ENCODE data around the gene CST9L. TPM values are rescaled to one million over a fixed set of nuclear protein-coding genes. Genes with fewer than 3 reads are reported as not detected.

CST9L gene
- total RNA-seq, 1 experiment from 2014 or later, result not detected

DNA sequence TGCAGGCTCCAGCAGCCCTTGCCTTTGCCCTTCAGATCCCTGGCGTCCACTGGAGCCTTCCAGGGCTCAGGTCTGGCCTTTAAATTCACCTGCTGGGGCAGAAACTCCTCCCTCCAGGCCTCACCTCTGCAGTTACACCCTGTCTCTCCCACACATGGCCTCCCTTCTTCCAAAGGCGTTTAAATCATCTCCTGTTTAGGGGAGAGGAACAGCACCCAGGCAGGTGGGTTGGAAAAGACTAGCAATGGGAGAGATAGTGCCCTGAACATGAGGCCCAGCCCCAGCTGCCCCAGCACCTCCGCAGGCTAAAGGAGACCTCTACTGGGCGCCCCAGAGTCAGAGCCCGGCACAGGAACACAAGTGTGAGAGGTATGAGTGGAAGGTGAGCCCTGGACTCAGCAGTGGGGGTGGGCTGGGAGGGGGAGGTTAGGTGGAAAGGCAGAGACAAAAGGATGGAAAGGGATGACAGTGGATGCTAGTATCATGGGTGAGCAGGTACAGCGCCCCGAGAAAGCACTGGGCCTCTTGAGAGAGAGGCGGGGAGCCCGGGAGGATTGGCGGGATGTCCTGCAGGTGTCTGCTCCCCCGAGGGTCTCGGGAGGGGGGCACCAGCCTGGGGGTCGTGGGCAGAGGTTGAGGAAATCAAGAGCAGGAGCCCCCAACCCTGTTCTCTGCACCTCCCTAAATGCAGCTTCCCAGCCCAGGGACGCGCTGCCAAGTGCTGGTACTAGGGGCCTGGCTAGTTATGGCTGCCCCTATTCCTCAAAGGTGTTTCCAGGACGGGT lies 37.8 kb upstream of the CST9L start, which contains the start of gene CST9:
CST9 (minus strand) TSS at position 51 of the 785 bp plus-strand sequence. CDS start 53 bp downstream, outside the sequence.
- TF ChIP-seq, protein P1, sequence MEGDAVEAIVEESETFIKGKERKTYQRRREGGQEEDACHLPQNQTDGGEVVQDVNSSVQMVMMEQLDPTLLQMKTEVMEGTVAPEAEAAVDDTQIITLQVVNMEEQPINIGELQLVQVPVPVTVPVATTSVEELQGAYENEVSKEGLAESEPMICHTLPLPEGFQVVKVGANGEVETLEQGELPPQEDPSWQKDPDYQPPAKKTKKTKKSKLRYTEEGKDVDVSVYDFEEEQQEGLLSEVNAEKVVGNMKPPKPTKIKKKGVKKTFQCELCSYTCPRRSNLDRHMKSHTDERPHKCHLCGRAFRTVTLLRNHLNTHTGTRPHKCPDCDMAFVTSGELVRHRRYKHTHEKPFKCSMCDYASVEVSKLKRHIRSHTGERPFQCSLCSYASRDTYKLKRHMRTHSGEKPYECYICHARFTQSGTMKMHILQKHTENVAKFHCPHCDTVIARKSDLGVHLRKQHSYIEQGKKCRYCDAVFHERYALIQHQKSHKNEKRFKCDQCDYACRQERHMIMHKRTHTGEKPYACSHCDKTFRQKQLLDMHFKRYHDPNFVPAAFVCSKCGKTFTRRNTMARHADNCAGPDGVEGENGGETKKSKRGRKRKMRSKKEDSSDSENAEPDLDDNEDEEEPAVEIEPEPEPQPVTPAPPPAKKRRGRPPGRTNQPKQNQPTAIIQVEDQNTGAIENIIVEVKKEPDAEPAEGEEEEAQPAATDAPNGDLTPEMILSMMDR (IDR thresholded peaks at IDR 0.05; ENCODE audit: unreplicated experiment), result no peak
- Mint-ChIP-seq H3K4me3 (ENCODE audit: low read depth, unreplicated experiment) (no peak within 1 kb of the TSS), H3K9me3 (ENCODE audit: low read depth, unreplicated experiment) (no peaks in the 10 kb centered on the region), H3K4me1 (ENCODE audit: low read depth, unreplicated experiment) (no peaks in the 10 kb centered on the region), H3K27me3 (ENCODE audit: unreplicated experiment) (no peaks in the 10 kb centered on the region), H3K27ac (ENCODE audit: unreplicated experiment) (no peak within 1 kb of the TSS), H3K36me3 (ENCODE audit: insufficient read depth, unreplicated experiment) (no peaks in the 10 kb centered on the region)
- CTCF ChIA-PET, result no interaction called here
- DNase-seq, result no peak
- BruUV-seq (replicated peaks), result no TSS peak
- intact Hi-C loops (cut with micrococcal nuclease; ENCODE audit: unreplicated experiment), result loop anchor here (1.0 kb wide), 1 partner anchor 164 kb away; no protein-coding TSS in a partner anchor

DNA sequence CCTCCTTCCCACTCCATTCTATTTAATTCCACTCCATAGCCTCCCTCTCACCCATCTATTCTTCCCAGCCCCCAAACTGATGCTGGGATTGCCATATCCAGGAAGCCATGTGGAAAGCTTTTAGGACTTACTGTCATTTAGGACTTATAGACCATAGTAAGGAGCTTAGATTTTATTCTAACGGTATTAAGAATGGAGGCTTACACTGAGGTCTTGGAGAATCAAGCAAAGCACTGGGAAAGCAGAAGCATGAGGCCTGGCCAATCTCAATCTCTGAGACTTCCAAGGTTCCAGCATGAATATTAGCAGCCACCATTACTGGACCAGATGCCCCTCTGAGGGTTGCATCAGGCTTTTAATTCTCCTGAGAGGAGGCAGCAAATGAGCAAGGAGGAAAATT lies 36.0 kb upstream of the CST9L start:
- no peak for DNase-seq
- Mint-ChIP-seq H3K27ac (ENCODE audit: unreplicated experiment) (no peak overlapping the region), H3K4me3 (ENCODE audit: low read depth, unreplicated experiment) (no peak overlapping the region), H3K9me3 (ENCODE audit: low read depth, unreplicated experiment) (no peaks in the 10 kb centered on the region), H3K27me3 (ENCODE audit: unreplicated experiment) (no peaks in the 10 kb centered on the region), H3K36me3 (ENCODE audit: insufficient read depth, unreplicated experiment) (no peaks in the 10 kb centered on the region), H3K4me1 (ENCODE audit: low read depth, unreplicated experiment) (no peaks in the 10 kb centered on the region)
- BruUV-seq (replicated peaks), result no TSS peak
- CTCF ChIA-PET, result no interaction called here
- TF ChIP-seq, protein P1 (IDR thresholded peaks at IDR 0.05; ENCODE audit: unreplicated experiment), result no peak
- intact Hi-C loops (cut with micrococcal nuclease; ENCODE audit: unreplicated experiment), result no loop called here

DNA sequence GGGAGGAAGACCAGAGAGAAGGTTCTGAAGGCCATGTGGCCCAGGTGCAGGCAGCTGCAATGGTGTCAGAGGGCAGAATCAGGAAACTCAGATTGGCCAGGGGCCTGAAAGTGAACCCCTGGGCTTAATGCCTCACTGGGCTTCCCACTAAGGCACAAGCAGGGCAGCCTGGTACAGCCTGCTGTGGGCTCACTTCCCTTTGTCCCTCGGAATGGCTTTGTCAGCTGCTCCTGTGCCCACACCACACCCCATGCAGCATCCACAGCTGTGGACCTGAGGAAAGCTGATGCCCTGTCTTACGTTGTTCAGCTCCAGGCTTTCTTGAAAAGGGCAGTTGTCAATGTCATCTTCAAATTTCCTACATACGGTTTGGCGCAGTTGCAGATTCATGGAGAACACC lies 35.0 kb upstream of the CST9L start:
- no peak for DNase-seq
- Mint-ChIP-seq H3K4me3 (ENCODE audit: low read depth, unreplicated experiment) (no peak overlapping the region), H3K27ac (ENCODE audit: unreplicated experiment) (no peak overlapping the region), H3K9me3 (ENCODE audit: low read depth, unreplicated experiment) (no peaks in the 10 kb centered on the region), H3K4me1 (ENCODE audit: low read depth, unreplicated experiment) (no peaks in the 10 kb centered on the region), H3K36me3 (ENCODE audit: insufficient read depth, unreplicated experiment) (no peaks in the 10 kb centered on the region), H3K27me3 (ENCODE audit: unreplicated experiment) (no peaks in the 10 kb centered on the region)
- CTCF ChIA-PET, result no interaction called here
- intact Hi-C loops (cut with micrococcal nuclease; ENCODE audit: unreplicated experiment), result no loop called here
- no TSS peak for BruUV-seq (replicated peaks)
- TF ChIP-seq, protein P1 (IDR thresholded peaks at IDR 0.05; ENCODE audit: unreplicated experiment), result no peak

DNA sequence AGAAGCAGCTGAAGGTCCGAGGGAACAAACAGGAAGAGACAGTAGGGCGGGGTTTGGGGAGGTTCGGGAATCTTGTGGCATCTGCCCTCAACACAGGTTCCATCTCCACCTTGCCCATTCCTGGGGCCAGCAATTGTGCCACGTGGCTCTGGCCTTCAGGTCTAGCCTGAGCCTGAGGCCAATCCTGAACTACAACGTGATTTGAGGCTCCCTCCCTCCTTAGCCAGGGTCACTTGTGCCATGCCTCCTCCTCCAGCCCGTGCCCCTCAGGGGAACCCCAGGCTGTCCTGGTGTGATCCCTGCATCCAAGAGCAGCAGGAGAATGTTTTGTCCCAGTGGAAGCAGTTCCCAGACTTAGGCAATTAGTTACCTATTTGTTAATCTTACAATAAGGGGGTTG lies 34.4 kb upstream of the CST9L start:
- H3K4me3 Mint-ChIP-seq (ENCODE audit: low read depth, unreplicated experiment), result no peak overlapping the region
- no peaks in the 10 kb centered on the region for H3K36me3 Mint-ChIP-seq (ENCODE audit: insufficient read depth, unreplicated experiment)
- H3K4me1 Mint-ChIP-seq (ENCODE audit: low read depth, unreplicated experiment), result no peaks in the 10 kb centered on the region
- H3K27ac Mint-ChIP-seq (ENCODE audit: unreplicated experiment), result no peak overlapping the region
- no peaks in the 10 kb centered on the region for H3K9me3 Mint-ChIP-seq (ENCODE audit: low read depth, unreplicated experiment)
- intact Hi-C loops (cut with micrococcal nuclease; ENCODE audit: unreplicated experiment), result no loop called here
- H3K27me3 Mint-ChIP-seq (ENCODE audit: unreplicated experiment), result no peaks in the 10 kb centered on the region
- CTCF ChIA-PET, result no interaction called here
- TF ChIP-seq, protein P1 (IDR thresholded peaks at IDR 0.05; ENCODE audit: unreplicated experiment), result no peak
- no peak for DNase-seq
- no TSS peak for BruUV-seq (replicated peaks)
